Suprapubic skin (tissue), 4 donors: ENCODE results near the gene SEL1L. TPM values are rescaled to one million over a fixed set of nuclear protein-coding genes. Genes with fewer than 3 reads are reported as not detected.

ENCODE experiments used
- DNase-seq, 2 donors: peaks; one replicate each; pipeline ENCODE4 v3.0.0-alpha.2; 2019; ENCODE audit warnings: low spot score in 2 of 2
- H3K27ac ChIP-seq: fragments of 200-600 bp; sonication (generic); one replicate; pipeline ENCODE4 v1.5.1; 2019
- H3K27me3 ChIP-seq: fragments of 200-600 bp; sonication (generic); one replicate; pipeline ENCODE4 v1.5.1; 2019
- H3K36me3 ChIP-seq: fragments of 200-600 bp; sonication (generic); one replicate; pipeline ENCODE4 v1.5.1; 2019
- H3K4me1 ChIP-seq: fragments of 200-600 bp; sonication (generic); one replicate; pipeline ENCODE4 v1.5.1; 2019
- H3K4me3 ChIP-seq: fragments of 200-600 bp; sonication (generic); one replicate; pipeline ENCODE4 v1.5.1; 2019; ENCODE audit warnings: mild to moderate bottlenecking
- H3K9me3 ChIP-seq: fragments of 200-600 bp; sonication (generic); one replicate; pipeline ENCODE4 v1.5.1; 2019
- CTCF ChIP-seq, 2 donors: fragments of 200-600 bp in 1 of 2; fragments of 450-650 bp in 1 of 2; sonication (generic) in 1 of 2; IDR thresholded peaks; one replicate each; pipeline ENCODE4 v1.5.1; 2016 to 2019; ENCODE audit warnings: antibody characterized with exemption in 2 of 2, mild to moderate bottlenecking in 1 of 2, moderate library complexity in 1 of 2
- EP300 ChIP-seq: sonication (generic); formaldehyde crosslinking; IDR thresholded peaks from one replicate; pipeline ENCODE4 v1.6.1; 2017; ENCODE audit warnings: antibody characterized with exemption
- POLR2A ChIP-seq, 2 donors: fragments of 450-650 bp; IDR thresholded peaks; one replicate each; pipeline ENCODE4 v1.6.1; 2017; ENCODE audit warnings: antibody characterized with exemption in 2 of 2, mild to moderate bottlenecking in 2 of 2, moderate library complexity in 2 of 2
- POLR2AphosphoS5 ChIP-seq, 3 donors: sonication (generic); formaldehyde crosslinking; IDR thresholded peaks; one replicate each; pipeline ENCODE4 v1.6.1; 2017; ENCODE audit warnings: antibody characterized with exemption in 3 of 3
- WGBS: methylation state at CpG from one replicate; pipeline ENCODE4 v1.1.5; 2018; 5-methylcytosine and 5-hydroxymethylcytosine counted together
- total RNA-seq, 4 donors: library from RNA; depleted of rRNA; stranded (reverse); fragments of >200 nt; gene quantifications; one replicate each; pipeline ENCODE4 v1.1.0, GENCODE V29; 2016

SEL1L gene
- total RNA-seq, 4 donors from 2014 or later, result 24.8 to 37.8 (median 35.0) TPM

- Histone ChIP-seq H3K27me3 (peaks cover 6% of the 10 kb centered on the region), H3K27ac (no peak overlapping the region), H3K36me3 (no peaks in the 10 kb centered on the region), H3K4me3 (no peak overlapping the region), H3K4me1 (peaks cover 20% of the 10 kb centered on the region), H3K9me3 (no peaks in the 10 kb centered on the region)
- no peak for DNase-seq
- TF ChIP-seq POLR2A (IDR thresholded peaks at IDR 0.05), result no peak
- no peak for TF ChIP-seq CTCF (IDR thresholded peaks at IDR 0.05)
- no peak for TF ChIP-seq EP300
- 89% methylated on average over 3 of the region's 3 CpGs for WGBS
Measured at GRCh38 chr14:81440041-81440440, 93.6 kb downstream of the SEL1L start.

- Histone ChIP-seq H3K36me3 (no peaks in the 10 kb centered on the region), H3K4me3 (no peak overlapping the region), H3K9me3 (no peaks in the 10 kb centered on the region), H3K27ac (no peak overlapping the region), H3K27me3 (peaks cover 6% of the 10 kb centered on the region), H3K4me1 (peaks cover 29% of the 10 kb centered on the region)
- TF ChIP-seq CTCF (IDR thresholded peaks at IDR 0.05), result no peak
- TF ChIP-seq POLR2A (IDR thresholded peaks at IDR 0.05), result no peak
- TF ChIP-seq EP300, result no peak
- no peak for TF ChIP-seq POLR2AphosphoS5 (IDR thresholded peaks at IDR 0.05)
- 47% methylated on average over 4 of the region's 4 CpGs for WGBS
- no peak for DNase-seq
Measured at GRCh38 chr14:81437244-81437643, 96.4 kb downstream of the SEL1L start.

GRCh38 chr14:81436296-81437138 is 97.1 kb downstream of the SEL1L start:
- TF ChIP-seq POLR2AphosphoS5 (IDR thresholded peaks at IDR 0.05), result no peak
- no peak for TF ChIP-seq CTCF (IDR thresholded peaks at IDR 0.05)
- no peak for TF ChIP-seq EP300
- TF ChIP-seq POLR2A (IDR thresholded peaks at IDR 0.05), result peak in 1 of 2 donors; percentile 41
- Histone ChIP-seq H3K27me3 (peaks cover 6% of the 10 kb centered on the region), H3K9me3 (no peaks in the 10 kb centered on the region), H3K36me3 (no peaks in the 10 kb centered on the region), H3K4me3 (peak overlapping the region; percentile 71), H3K4me1 (peaks cover 34% of the 10 kb centered on the region), H3K27ac (peak overlapping the region; percentile 63)
- WGBS, result 7% methylated on average over 25 of the region's 79 CpGs
- peak; percentile 79 to 84 for DNase-seq

- H3K27ac ChIP-seq, result peak overlapping the region; percentile 63
- TF ChIP-seq CTCF (IDR thresholded peaks at IDR 0.05), result no peak
- TF ChIP-seq POLR2A (IDR thresholded peaks at IDR 0.05), result no peak
- no peak for TF ChIP-seq EP300
- no peak for TF ChIP-seq POLR2AphosphoS5 (IDR thresholded peaks at IDR 0.05)
- H3K27me3 ChIP-seq, result peaks cover 6% of the 10 kb centered on the region
- peak overlapping the region; percentile 71 for H3K4me3 ChIP-seq
- 4% methylated on average over 10 of the region's 73 CpGs for WGBS
- H3K4me1 ChIP-seq, result peaks cover 34% of the 10 kb centered on the region
- DNase-seq, result peak; percentile 81 to 84
- no peaks in the 10 kb centered on the region for H3K9me3 ChIP-seq
- no peaks in the 10 kb centered on the region for H3K36me3 ChIP-seq
Measured at GRCh38 chr14:81435391-81436295, 98.0 kb downstream of the SEL1L start.

GRCh38 chr14:81435048-81435390 is 98.6 kb downstream of the SEL1L start:
- H3K27ac ChIP-seq, result no peak overlapping the region
- H3K9me3 ChIP-seq, result no peaks in the 10 kb centered on the region
- 15% methylated on average over 6 of the region's 6 CpGs for WGBS
- TF ChIP-seq POLR2AphosphoS5 (IDR thresholded peaks at IDR 0.05), result no peak
- TF ChIP-seq POLR2A (IDR thresholded peaks at IDR 0.05), result no peak
- no peak for TF ChIP-seq EP300
- TF ChIP-seq CTCF (IDR thresholded peaks at IDR 0.05), result no peak
- H3K27me3 ChIP-seq, result peaks cover 6% of the 10 kb centered on the region
- peaks cover 34% of the 10 kb centered on the region for H3K4me1 ChIP-seq
- no peak for DNase-seq
- no peaks in the 10 kb centered on the region for H3K36me3 ChIP-seq
- H3K4me3 ChIP-seq, result peak overlapping the region; percentile 71
